Measurements from ENCODE around the gene UBE2Z. TPM values are rescaled to one million over a fixed set of nuclear protein-coding genes. Genes with fewer than 3 reads are reported as not detected.

The UBE2Z gene
- total and polyA plus RNA-seq, 2 of the 8 experiments (the other 6 are each of a cell fraction or from before 2014, with no cell fraction given) = 73.4 to 75.9 TPM

GRCh38 chr17:48928876-48929811 lies 20.9 kb downstream of the UBE2Z start (continued):
- TF ChIP-seq YY1 (IDR thresholded peaks at IDR 0.05; ENCODE audit: low read depth, low read length) = no peak
- TF ChIP-seq MAFK (IDR thresholded peaks at IDR 0.05; ENCODE audit: low read depth, low read length) = no peak
